Measurements from ENCODE around the gene ABCC1.
"Not testable (repeated sequence)": the region's sequence is repeated elsewhere in the genome, so short reads cannot be mapped to it uniquely, and the experiment has no call there.

ABCC1 gene

GRCh38 chr16:15949210-15950160 lies at the start of gene ABCC1:
Gene ABCC1 (plus strand): TSS chr16:15949616. CDS start chr16:15949752, 136 bp downstream.
- peak; percentile 42 for DNase-seq (ENCODE audit: low read depth)

- DNase-seq (ENCODE audit: low read depth) = no peak
Observed at GRCh38 chr16:15900357-15900756, 49.1 kb upstream of the ABCC1 start.

GRCh38 chr16:15900901-15901500 lies 48.4 kb upstream of the ABCC1 start:
- no peak for DNase-seq (ENCODE audit: low read depth)

- DNase-seq (ENCODE audit: low read depth) = no peak
Observed at GRCh38 chr16:15903960-15904359, 45.5 kb upstream of the ABCC1 start.

GRCh38 chr16:15906439-15906838 lies 43.0 kb upstream of the ABCC1 start:
- no peak for DNase-seq (ENCODE audit: low read depth)

- no peak for DNase-seq (ENCODE audit: low read depth)
Observed at GRCh38 chr16:15907863-15908478, 41.4 kb upstream of the ABCC1 start.

GRCh38 chr16:15911198-15911597 lies 38.2 kb upstream of the ABCC1 start:
- no peak for DNase-seq (ENCODE audit: low read depth)

- no peak for DNase-seq (ENCODE audit: low read depth)
Observed at GRCh38 chr16:15913046-15913698, 36.2 kb upstream of the ABCC1 start.

GRCh38 chr16:15915555-15916081 lies 33.8 kb upstream of the ABCC1 start:
- no peak for DNase-seq (ENCODE audit: low read depth)

- no peak for DNase-seq (ENCODE audit: low read depth)
Observed at GRCh38 chr16:15916323-15916722, 33.1 kb upstream of the ABCC1 start.

GRCh38 chr16:15918314-15918713 lies 31.1 kb upstream of the ABCC1 start:
- not testable (repeated sequence) for DNase-seq (ENCODE audit: low read depth)

GRCh38 chr16:15919331-15919730 lies 30.1 kb upstream of the ABCC1 start:
- no peak for DNase-seq (ENCODE audit: low read depth)

- DNase-seq (ENCODE audit: low read depth) = no peak
Observed at GRCh38 chr16:15924996-15925395, 24.4 kb upstream of the ABCC1 start.

GRCh38 chr16:15925631-15926030 lies 23.8 kb upstream of the ABCC1 start:
- DNase-seq (ENCODE audit: low read depth) = no peak

- no peak for DNase-seq (ENCODE audit: low read depth)
Observed at GRCh38 chr16:15928261-15929104, 20.9 kb upstream of the ABCC1 start.

GRCh38 chr16:15932939-15933338 lies 16.5 kb upstream of the ABCC1 start:
- no peak for DNase-seq (ENCODE audit: low read depth)

GRCh38 chr16:15933781-15934180 lies 15.6 kb upstream of the ABCC1 start:
- no peak for DNase-seq (ENCODE audit: low read depth)

GRCh38 chr16:15934991-15935390 lies 14.4 kb upstream of the ABCC1 start:
- no peak for DNase-seq (ENCODE audit: low read depth)

GRCh38 chr16:15936809-15937208 lies 12.6 kb upstream of the ABCC1 start:
- not testable (repeated sequence) for DNase-seq (ENCODE audit: low read depth)

GRCh38 chr16:15942931-15943690 lies 6.3 kb upstream of the ABCC1 start:
- no peak for DNase-seq (ENCODE audit: low read depth)

Data from stimulated activated CD8-positive, alpha-beta memory T cell treated with anti-CD3 and anti-CD28 coated beads, Interleukin-15, amount 100 ng/mL, for 24 hours (primary cell).